NT2/D1 (cell line): ENCODE data around the gene ST6GALNAC3.

Source experiments
- SUZ12 ChIP-seq: IDR thresholded peaks from 2 replicates; pipeline ENCODE4 v1.6.1; 2011; ENCODE audit not compliant: insufficient read length, insufficient read depth; ENCODE audit errors: extremely low read depth
- YY1 ChIP-seq: IDR thresholded peaks from 2 replicates; pipeline ENCODE4 v1.6.1; 2011; ENCODE audit not compliant: insufficient read length, insufficient read depth

GRCh38 chr1:76209238-76209637 lies 134.7 kb downstream of the ST6GALNAC3 start:
- no peak for TF ChIP-seq YY1
- no peak for TF ChIP-seq SUZ12
